HG03064 (cell line): Measurements from ENCODE around the gene COL4A5.

Experiments used
- ATAC-seq: cut with Tn5 transposase; IDR thresholded peaks from one replicate; pipeline ENCODE4 v1.9.1; 2021; ENCODE audit warnings: low read depth; ENCODE audit not compliant: unreplicated experiment

COL4A5 gene

GRCh38 chrX:108736509-108737479 is 297.2 kb downstream of the COL4A5 start, which contains the start of gene IRS4:
Gene IRS4 (minus strand): TSS chrX:108736563.
- no peak for ATAC-seq

- ATAC-seq, result no peak
These were observed 298.1 kb downstream of the COL4A5 start for GRCh38 chrX:108737754-108738153.

GRCh38 chrX:108740299-108740774 is 300.7 kb downstream of the COL4A5 start:
- ATAC-seq, result no peak
